Measurements from ENCODE around the gene ARGFX. TPM values are rescaled to one million over a fixed set of nuclear protein-coding genes. Genes with fewer than 3 reads are reported as not detected.

Gene ARGFX
- total and polyA plus RNA-seq, 9 of the 15 experiments (the other 6 are each of a cell fraction or from before 2014, with no cell fraction given): not detected

GRCh38 chr3:121545574-121546455 is 21.9 kb upstream of the ARGFX start, which contains the start of gene POLQ (continued):
- TF ChIP-seq ATF4 (CRISPR knock-in tag; IDR thresholded peaks at IDR 0.05) (no peak), MYBL2 (IDR thresholded peaks at IDR 0.05; ENCODE audit: low read depth) (peak; percentile 74), MYBL2 (CRISPR knock-in tag; IDR thresholded peaks at IDR 0.05; ENCODE audit: borderline replicate concordance) (no peak), RBM25 (IDR thresholded peaks at IDR 0.05; ENCODE audit: low read depth, low read length, severe bottlenecking) (no peak), ASH1L (IDR thresholded peaks at IDR 0.05; ENCODE audit: borderline replicate concordance, low read depth, partially characterized antibody) (peak; percentile 21), ZNF324 (CRISPR knock-in tag; IDR thresholded peaks at IDR 0.05) (no peak), EZH2 (IDR thresholded peaks at IDR 0.05; ENCODE audit: borderline replicate concordance, low read depth, low read length) (no peak), SP2 (IDR thresholded peaks at IDR 0.05; ENCODE audit: extremely low read depth, low read depth, low read length, poor library complexity, severe bottlenecking) (peak; percentile 98), OTX1 (CRISPR knock-in tag; IDR thresholded peaks at IDR 0.05) (no peak), ARHGAP35 (IDR thresholded peaks at IDR 0.05; ENCODE audit: partially characterized antibody) (no peak), RCOR1 (IDR thresholded peaks at IDR 0.05; ENCODE audit: borderline replicate concordance in 1 of 2, low read depth in 2 of 2, low read length in 2 of 2) (no peak), ZNF217 (CRISPR knock-in tag; IDR thresholded peaks at IDR 0.05) (no peak), POLR2AphosphoS5 (IDR thresholded peaks at IDR 0.05; ENCODE audit: control insufficient read depth, insufficient read depth, low read depth, low read length) (peak; percentile 81), CHD1 (IDR thresholded peaks at IDR 0.05; ENCODE audit: low read length) (peak; percentile 48), NBN (IDR thresholded peaks at IDR 0.05; ENCODE audit: low read depth) (no peak), TFAP4 (CRISPR knock-in tag; IDR thresholded peaks at IDR 0.05; ENCODE audit: borderline replicate concordance) (peak; percentile 95), ADNP (tag; IDR thresholded peaks at IDR 0.05) (no peak), IRF2 (CRISPR knock-in tag; IDR thresholded peaks at IDR 0.05) (no peak), FOXM1 (IDR thresholded peaks at IDR 0.05; ENCODE audit: low read depth) (peak; percentile 17; the same call in 1 of the 2 replicates), FOXM1 (CRISPR knock-in tag; IDR thresholded peaks at IDR 0.05; ENCODE audit: low read depth) (no peak), MCM2 (IDR thresholded peaks at IDR 0.05; ENCODE audit: low read depth) (no peak), ZNF282 (CRISPR knock-in tag; IDR thresholded peaks at IDR 0.05) (no peak), TCF7 (IDR thresholded peaks at IDR 0.05; ENCODE audit: borderline replicate concordance) (no peak), EHMT2 (IDR thresholded peaks at IDR 0.05) (peak; percentile 22; the same call in 1 of the 2 replicates), ARID1B (IDR thresholded peaks at IDR 0.05) (no peak), SAP30 (IDR thresholded peaks at IDR 0.05; ENCODE audit: borderline replicate concordance, insufficient read depth, low read depth, low read length, poor library complexity, severe bottlenecking) (peak; percentile 98), ZNF699 (CRISPR knock-in tag; IDR thresholded peaks at IDR 0.05; ENCODE audit: insufficient replicate concordance) (no peak)

Measured in K562 (cell line).